Breast epithelium (tissue), 3 donors: ENCODE measurements around the gene RINL.

Experiments used
- CTCF ChIP-seq, 3 donors: fragments of 450-650 bp; IDR thresholded peaks; one replicate each; pipeline ENCODE4 v1.5.1; 2016 to 2017; ENCODE audit warnings: antibody characterized with exemption in 3 of 3, mild to moderate bottlenecking in 3 of 3, moderate library complexity in 3 of 3
- POLR2A ChIP-seq: fragments of 450-650 bp; IDR thresholded peaks from one replicate; pipeline ENCODE4 v1.6.1; 2016; ENCODE audit warnings: antibody characterized with exemption, mild to moderate bottlenecking, moderate library complexity
- POLR2AphosphoS5 ChIP-seq, 3 donors: sonication (generic); formaldehyde crosslinking; IDR thresholded peaks; one replicate each; pipeline ENCODE4 v1.6.1; 2017; ENCODE audit warnings: antibody characterized with exemption in 3 of 3

GRCh38 chr19:38922482-38922881 is 44.4 kb upstream of the RINL start:
- TF ChIP-seq CTCF (IDR thresholded peaks at IDR 0.05), result no peak
- TF ChIP-seq POLR2AphosphoS5 (IDR thresholded peaks at IDR 0.05), result no peak
- TF ChIP-seq POLR2A, result no peak
